ENCODE results near the gene HOXB9. TPM values are rescaled to one million over a fixed set of nuclear protein-coding genes. Genes with fewer than 3 reads are reported as not detected.

Gene HOXB9
- total RNA-seq, 1 donor, result under 0.01 TPM

DNA sequence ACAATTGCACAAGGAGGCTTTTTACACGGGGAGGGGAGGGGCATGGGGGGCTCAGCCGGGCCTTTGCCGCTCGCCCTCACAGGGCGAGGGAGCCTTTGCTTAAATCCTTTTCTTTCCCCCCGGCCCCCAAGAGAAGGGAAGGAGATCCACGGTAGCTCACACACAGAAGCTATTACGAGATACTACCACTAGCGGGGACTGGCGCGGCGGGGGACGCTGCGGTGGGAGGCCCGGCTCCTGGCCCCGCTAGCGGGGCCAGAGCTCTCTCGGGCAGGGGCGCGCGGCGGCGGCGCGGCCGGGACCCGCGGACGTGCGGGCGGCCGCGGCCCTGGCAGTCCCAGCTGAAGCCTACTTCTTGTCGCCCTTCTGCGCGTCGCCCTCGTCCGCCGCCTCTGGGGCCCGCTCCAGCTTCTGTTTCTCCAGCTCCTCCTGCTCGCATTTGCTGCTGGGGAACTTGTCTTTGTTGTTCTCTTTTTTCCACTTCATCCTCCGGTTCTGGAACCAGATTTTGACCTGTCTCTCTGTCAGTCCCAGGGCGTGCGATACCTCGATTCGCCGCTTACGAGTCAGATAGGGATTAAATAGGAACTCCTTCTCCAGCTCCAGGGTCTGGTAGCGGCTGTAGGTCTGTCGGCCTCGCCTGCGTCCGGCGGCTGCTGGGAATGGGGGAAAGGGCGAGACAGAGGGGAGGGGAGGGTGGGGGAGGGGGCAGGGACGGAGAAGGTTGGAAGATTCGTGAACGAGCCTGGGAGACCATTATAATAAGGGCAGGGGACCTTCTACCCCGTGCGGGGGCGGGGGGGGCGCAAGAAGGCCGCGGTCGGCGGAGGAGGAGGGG, 13.1 kb downstream of the HOXB9 start:
- peak in 2 of 3 donors; percentile 67 to 68 for DNase-seq (ENCODE audit: low read depth in 2 of 3, low spot score in 2 of 3)

DNA sequence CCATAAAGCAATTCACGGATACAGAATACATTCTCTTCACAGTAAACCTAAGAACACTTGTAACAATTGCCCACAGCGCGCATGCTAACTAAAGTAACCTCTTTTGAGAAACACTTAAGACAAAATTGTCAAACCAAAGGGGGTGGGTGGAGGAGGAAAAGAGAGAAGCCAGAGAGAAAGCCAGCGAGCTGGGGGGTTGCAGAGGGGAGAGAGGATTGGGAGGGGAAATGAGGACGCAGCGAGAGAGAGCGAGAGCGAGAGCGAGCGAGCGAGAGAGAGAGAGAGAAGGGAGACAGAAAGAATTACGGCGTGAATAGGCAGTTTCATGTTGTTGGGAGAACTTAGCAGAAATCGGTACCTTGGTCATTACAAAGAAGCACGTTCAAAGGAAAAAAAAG, 13.7 kb downstream of the HOXB9 start:
- peak in 1 of 3 donors; percentile 46 for DNase-seq (ENCODE audit: low read depth in 2 of 3, low spot score in 2 of 3)

DNA sequence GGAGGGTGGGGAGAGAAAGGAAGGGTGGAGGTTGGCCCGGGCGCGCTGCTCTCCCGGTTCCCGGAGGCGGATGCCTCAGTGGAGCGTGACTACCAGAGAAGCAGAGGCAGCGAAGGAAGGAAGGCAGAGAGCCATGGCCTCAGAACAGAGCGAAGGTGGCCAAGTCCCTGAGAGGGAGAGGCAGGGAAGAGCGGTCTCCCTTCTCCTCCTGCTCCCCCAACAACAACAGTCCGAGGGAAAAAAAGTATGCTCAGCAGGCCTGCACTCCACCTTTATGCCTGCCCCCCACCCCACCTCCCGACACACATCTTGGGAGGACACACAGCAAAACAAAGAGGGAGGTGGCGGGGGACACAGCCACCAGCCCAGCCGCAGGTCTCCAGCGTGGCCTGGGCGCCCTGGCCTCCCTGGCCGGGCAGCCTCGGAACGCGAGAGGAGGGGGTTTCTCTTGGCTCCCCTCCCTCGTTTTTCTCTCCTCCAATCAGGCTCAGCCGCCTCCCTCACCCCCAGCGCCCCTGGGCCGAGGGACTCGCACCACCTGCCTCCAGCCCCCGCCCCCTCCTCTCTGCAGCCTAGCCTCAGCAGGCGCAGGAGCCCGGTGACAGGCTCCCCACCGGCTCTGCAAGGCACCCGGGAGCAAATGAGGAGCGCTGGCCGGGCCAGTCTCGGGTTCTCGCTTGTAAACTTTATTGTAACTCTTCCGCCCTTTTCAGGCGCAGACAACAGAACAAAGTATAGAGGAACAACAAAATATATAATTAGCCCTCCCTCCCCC, 14.3 kb downstream of the HOXB9 start:
- DNase-seq (ENCODE audit: low read depth in 2 of 3, low spot score in 2 of 3), result no peak

DNA sequence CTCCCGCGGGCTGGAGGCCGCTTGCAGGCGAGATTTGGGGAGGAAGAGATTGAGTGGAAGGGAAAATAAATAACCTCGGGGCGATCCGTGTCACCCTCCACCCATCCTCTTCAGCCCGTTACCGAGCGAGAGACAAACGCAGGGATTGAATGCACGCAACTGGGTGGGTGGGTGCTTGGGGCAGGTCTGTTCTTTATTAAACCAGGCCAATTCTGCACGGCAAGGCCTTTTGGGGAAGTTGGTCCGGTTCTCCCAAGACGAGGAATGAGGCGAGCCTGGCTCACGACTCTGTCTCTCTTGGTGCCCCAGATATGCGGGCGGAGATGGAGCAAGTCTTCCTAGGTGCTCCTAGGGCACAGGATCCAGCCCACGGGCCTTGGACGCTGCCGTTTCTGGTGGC, 14.9 kb downstream of the HOXB9 start:
- no peak for DNase-seq (ENCODE audit: low read depth in 2 of 3, low spot score in 2 of 3)

DNA sequence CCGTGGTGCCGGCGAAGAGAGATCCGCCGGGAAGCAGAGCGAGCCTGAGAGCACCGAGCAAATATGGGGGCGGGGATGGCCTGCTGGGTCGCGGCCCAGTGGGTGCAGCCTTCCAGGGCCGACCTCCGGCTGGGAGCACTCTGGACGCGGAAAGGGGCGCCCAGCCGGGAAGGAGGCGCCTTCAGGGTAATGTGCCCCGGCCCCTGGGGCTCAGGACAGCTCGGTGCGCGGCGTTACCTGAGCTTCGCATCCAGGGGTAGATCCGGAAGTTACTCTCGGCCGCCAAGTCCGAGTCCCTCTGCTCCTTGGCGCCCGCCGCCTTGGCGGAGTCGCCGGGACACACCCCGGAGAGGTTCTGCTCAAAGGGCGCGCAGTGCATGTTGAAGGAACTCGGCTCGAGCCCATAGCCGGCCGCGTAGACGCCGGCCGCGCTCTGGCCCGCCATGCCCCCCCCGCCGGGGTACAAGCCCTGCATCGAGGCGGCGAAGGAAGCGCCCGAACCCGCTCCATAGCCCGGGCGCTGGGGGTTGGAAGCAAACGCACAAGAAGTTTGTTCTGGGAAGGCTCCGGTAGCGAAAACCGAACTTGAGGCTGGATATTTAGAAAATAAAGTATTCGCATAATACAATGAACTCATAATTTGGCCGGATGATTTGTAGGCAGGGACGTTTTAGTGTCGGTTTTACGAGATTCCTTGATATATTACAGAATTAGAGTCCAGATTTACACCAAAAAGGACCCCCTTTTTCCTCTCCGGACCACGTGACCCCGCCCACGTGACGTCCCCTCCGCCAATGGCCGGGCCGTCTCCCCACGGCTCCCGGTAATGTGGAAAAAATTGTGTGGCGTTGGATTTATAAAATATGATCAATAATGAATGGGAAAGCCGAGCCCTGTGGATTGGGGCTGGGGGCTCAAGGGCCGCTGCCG, 15.6 kb downstream of the HOXB9 start, which contains the start of gene HOXB7:
HOXB7 (minus strand) TSS at position 736 of the 930 bp plus-strand sequence; CDS start at position 637, 99 bp downstream.
- DNase-seq (ENCODE audit: low read depth in 2 of 3, low spot score in 2 of 3), result peak in 1 of 3 donors; percentile 39

DNA sequence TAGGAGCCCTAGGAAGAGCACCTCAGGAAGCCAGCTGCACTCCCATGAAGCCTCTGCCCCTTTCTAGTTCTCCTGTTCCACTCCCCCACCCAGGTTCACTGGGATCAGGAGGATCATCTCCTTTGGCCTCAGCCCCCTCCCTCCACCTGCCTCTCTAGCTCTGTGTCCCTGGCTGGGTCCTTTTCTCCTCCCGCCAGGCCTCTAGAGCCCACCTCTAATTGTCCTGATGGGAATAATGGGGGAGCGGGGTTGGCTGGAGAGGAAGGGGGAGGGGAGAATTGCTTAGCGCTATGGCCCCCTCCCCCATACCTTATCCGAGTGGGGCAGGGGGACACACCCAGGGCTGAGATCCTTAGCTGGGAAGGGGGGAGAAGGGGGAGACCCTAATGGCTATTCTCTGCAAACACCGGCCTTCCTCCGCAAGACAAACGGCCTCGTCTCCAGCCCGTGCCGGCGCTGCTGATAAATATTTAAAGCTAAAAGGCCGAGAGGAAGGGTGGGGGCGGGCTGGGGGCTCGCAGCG, 16.3 kb downstream of the HOXB9 start:
- DNase-seq (ENCODE audit: low read depth in 2 of 3, low spot score in 2 of 3), result no peak

DNA sequence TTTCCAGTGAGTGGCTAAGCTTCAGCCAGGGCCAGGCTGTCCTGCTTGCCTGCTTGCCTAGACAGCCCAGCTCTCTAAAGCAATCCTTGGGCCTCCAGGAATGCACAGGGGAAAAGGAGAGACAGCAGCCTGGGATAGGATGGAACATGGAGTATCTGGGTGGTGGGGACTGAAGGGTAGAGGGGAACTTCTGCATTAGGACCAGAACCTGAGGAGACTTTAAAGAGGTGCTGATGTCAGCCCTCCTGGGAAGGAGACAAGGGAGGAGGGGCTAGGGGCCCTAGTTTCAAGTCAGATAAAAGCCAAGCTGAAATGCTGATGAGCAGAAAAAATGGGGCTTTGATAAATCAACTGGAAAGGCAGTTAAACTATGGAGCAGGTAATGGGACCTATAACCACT, 17.1 kb downstream of the HOXB9 start:
- no peak for DNase-seq (ENCODE audit: low read depth in 2 of 3, low spot score in 2 of 3)

DNA sequence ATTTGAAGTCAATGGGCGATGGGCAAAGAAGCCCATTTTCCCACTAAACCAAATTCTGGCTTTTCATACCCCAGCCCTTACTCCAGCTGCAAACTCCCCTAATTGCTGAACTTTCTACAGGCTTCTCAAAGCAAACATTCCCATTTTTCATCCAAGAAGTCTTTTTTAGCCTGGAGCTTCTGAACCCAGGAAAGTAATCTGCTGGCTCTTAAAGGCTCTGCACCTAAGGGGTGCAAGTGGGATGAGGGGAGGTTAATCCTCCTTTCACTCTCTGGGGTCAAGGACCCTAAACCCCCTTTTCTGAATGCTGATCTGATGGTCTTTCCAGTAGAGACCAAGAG, 17.7 kb downstream of the HOXB9 start:
- DNase-seq (ENCODE audit: low read depth in 2 of 3, low spot score in 2 of 3), result no peak

DNA sequence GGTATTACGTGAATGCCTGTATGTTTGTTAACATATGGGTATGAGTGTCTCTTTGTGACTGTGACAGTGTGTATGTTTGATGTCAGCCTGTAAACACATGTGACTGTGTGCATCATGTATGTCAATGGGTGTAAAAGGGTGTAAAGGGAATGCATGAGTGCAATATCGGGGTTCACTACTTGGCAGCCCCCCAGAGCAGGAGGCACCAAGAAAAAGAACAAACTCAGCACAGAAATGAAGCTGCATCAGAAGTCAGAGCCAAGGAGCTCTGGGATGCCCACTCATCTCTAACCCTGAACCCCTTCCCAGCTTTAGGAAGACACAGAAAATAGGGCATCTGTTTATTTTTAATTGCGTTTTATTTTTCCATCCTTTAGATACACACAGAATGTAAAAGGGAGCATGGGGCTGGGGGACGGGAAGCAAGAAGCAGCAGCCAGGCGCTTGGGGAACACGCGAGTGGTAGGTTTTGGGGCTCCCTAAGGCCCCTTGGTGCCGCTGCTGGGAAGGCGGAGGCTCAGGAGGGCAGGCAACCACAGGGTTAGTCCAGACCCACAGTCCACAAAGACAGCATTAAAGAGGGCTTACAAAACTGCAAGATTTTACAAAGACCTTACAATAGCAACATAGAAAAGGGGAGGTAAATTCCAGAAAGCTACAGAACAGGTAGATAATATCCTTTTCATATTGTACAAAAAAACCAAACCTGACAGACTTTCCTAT, 19.1 kb downstream of the HOXB9 start:
- DNase-seq (ENCODE audit: low read depth in 2 of 3, low spot score in 2 of 3), result no peak

DNA sequence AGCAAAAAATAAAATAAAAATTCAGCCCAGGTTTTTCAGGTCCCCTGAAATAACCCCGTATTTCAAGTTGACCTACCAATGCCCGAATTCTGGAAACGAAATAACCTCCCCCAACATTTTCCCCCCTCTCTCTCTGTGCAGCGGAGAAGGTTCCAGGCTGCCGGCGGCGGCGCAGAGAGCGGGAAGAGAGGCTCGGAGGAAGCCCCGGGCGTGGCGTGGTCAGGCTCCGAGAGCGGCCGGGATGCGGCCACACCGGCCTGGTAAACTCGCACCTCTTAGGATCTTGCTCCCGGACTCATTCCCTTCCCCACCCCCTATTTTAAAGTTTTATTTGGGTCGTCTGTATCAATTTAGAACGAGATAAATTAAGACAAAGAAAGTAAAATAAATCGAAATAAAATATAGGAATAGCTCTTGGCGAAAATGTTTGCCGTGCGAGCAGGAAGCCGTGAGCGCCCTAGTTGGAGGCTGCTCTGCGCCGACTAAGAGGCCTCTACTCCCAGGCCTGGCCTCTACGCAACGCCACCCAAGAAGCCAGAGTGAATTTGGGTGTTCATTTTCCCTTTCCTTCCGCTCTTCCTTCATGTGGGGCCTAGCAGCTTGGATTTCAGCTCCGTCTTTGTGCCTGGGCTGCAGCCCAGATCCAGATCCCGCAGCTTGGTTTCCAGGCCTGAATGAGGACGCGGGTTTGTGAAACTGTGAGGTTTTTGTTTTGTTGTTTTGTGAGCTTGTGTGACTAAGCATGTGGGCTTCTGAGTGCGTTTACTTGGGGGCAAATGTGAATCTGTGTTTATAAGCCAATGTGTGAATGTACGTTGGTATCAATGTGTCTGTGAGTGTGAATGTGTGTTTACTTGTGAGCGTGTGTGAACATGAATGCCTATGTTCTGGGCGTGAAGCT, 19.9 kb downstream of the HOXB9 start:
- no peak for DNase-seq (ENCODE audit: low read depth in 2 of 3, low spot score in 2 of 3)

DNA sequence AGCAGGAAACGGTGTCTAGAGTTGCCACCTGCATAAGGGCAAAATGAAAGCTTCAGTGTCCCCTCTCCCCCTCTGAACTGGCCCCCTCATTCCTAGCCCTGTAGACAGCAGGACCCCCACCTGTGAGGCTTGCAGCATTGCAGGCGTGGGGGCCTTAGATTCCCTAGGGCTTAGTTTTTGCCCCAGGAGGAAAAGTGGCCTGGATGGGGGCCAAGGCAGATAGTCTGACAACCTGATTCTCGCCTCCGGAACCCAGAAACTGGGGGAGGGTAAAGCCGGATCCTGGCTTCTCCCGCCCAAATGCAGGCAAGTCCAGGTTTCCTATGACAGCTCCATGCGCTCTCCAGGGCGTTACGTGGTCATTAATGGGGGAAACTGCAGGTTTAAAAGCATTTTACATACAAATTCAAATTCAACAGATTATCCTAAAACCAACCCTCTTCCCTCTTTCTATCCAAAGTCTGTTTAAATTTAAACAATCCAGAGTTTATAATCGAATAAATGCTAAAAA, 20.7 kb downstream of the HOXB9 start:
- no peak for DNase-seq (ENCODE audit: low read depth in 2 of 3, low spot score in 2 of 3)

DNA sequence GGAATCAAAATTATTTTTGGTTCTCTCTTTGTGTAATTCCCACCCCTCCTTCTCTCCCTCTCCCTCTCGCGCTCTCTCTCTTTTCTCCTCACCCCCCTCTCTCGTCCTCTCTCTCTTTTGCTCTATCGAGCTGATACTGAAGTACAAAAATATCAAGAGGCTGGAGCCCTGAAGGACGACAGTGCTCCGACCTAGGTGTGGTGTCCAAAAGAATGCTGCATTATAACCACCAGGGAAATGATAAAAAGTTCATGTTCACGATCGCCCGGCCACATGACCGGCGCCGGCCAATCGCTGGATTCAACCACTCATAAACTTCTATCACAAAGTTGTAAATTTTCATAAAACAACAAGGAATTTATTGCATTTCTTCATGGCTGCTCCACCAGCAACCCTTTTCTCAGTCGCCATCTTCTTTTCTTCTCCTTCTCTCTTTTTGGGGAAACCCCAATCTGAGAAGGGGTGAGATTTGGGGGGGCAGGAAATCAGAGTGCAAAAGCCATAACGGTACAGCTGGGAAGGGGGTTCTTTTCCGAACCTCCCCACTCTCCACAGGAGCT, 21.3 kb downstream of the HOXB9 start, which contains the start of gene HOXB6:
HOXB6 (minus strand) TSS at position 217 of the 560 bp plus-strand sequence. CDS start 6,836 bp downstream, outside the sequence.
- DNase-seq (ENCODE audit: low read depth in 2 of 3, low spot score in 2 of 3), result no peak

DNA sequence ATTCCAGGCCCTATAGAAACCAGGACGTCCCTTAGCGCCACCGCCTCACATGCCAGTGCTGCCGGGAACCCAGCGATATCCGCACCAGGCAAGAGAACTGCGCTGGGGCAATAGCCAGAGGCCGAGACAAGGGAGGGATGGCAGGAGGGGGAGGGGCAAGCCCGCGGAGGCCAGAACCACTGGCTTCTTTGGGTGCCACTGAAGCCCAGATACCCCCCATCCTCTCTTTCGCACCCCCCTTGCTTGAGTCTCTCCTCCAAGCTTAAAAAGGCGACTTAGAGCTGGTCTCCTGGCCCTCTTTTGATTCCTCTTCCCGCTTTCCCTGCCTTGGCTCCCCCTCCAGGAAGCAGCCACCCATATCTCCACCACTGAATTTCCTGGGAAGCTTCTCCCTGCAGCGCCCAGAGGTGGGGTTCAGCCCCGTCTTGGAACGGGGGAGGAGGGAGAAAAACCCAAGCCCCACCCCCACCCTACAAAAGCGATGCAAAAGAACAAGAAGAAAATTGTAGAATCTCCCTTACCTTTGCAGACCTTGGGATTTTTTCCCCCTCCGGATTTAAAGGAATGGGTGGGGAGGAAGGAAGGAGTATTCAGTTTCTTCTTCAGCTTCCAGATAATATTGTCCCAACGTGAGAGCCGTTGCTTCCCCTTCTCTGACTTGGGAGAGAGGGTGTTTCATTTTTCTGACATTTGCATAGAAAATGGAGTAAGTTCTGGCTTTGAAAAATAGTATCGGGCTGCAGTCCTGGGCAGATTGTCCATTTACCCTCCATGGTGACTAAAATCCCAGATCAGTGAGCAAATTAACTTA, 22.0 kb downstream of the HOXB9 start:
- no peak for DNase-seq (ENCODE audit: low read depth in 2 of 3, low spot score in 2 of 3)

DNA sequence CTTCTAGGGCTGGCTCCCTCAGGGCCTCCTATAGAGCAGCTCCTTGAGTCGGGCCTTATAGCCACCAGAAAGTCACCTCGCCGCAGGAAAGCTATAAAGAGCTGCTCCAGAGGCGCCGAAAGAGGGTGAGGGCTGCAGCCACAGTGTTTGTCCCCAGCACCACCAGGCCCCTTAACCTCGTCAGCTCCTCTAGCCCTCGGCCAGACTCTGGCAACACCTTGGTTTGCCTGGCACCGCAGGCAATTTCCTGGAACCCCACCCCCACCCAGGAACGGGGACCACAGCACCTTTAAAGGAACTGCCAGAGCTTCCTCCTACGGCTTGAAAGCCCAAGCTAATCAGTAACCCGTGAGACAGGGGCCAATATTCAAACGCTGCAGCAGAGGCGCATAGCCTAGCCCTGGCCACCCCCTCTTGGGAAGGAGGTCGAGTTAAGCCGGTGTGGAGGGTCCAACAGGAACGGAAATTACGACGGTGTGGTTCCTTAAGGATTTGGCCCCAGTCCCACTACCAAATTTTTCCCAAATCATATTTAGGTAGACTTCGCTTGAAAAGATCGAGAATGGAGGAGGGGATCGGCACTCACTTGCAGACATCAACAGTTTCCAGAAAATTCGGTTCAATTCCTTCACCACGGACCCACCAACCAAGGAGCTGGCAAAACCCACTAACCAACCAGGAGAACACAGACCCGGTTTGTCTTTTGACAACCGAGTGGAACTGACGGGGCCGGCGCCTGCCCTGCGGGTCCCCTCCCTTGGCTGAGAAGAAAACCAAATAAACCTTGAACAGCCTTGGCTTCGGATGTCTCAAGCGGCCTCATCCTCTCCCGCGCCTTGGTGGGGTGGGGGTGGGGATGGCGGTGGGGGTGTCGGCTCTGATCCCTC, 24.4 kb downstream of the HOXB9 start:
- no peak for DNase-seq (ENCODE audit: low read depth in 2 of 3, low spot score in 2 of 3)

DNA sequence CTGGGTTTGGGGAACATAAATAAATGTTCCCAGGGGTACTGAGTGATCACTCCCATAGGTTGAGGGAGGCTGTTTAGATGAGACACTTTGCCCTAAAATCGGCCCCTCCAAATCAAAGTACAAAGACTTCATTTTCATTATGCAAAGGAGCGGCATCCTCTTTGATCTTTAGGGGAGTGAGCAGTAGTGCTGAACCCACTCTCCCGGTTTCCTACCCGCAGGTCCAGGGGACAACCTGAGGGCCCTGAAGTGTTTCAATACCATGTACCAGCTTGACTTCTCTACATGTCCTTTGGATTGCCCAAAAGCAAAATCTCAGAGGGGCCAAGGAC, 25.0 kb downstream of the HOXB9 start:
- no peak for DNase-seq (ENCODE audit: low read depth in 2 of 3, low spot score in 2 of 3)

DNA sequence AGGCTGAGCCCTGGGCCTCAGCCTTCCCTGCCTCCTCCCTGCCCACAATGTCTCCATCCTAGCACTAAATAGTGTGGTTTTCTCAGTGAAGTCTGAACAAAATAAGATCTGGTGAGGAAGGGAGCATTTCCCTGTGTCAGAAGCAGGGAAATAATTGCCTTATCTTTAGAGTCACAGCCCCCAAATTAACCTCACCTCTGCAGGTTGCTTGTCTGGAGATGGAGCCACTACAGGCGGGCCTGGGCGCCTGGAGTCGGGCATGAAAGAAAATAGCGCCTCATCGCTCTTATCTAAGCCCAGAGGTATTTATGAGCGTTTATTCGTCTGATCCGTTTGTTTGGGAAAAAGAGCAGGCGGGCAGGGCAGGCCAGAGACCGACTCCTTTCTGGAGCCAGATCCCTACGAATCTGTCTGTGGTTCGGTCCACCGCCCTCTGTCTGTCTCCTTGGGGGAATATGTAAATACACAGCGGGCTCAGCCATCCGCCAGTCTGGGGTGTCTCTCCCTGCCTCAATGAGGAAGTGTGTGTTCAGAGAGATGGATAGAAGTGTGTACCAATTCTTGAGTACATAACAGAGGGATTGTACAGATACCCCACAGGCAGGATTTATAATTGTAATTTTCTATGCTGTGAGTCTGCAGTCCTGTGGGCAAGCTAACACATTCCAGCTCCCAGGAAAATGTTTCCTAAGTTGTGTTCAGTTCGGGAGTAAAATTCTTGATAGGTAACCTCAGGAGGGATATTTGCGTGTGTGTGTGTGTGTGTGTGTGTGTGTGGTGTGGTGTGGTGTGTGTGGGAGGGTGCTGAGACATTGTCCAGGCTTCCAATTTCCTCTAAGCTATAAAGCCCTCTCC, 25.7 kb downstream of the HOXB9 start:
- DNase-seq (ENCODE audit: low read depth in 2 of 3, low spot score in 2 of 3), result no peak

All from hematopoietic multipotent progenitor cell (in vitro differentiated cells).